Stimulated activated naive CD4-positive, alpha-beta T cell (primary cell): ENCODE data around the gene STEAP1B.
"Not testable (repeated sequence)": the region's sequence is repeated elsewhere in the genome, so short reads cannot be mapped to it uniquely, and the experiment has no call there.

Experiments used
- DNase-seq, 6 experiments: peaks; one replicate each; lab custom pipeline; 2025; lab: John Stamatoyannopoulos, UW

Gene STEAP1B

DNA sequence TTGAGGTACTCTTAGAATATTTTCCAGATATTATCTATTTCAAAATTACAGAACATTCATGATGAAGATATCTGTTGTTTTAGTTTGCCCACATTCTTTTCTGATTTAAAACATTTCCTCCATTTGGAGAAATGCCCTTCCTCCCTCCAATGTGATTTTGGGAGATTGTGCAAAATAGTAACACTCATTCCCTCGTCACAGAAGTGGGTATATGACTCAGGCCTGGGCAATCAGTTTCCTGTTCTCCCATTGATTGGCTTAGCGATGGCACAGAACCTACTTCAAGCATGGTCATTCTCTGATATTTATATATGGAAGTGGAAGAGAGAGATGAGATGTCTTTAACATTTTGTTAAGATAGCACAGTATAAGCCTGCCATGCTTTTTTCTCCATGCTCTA, 3.1 kb downstream of the STEAP1B start:
- not testable (repeated sequence) for DNase-seq

DNA sequence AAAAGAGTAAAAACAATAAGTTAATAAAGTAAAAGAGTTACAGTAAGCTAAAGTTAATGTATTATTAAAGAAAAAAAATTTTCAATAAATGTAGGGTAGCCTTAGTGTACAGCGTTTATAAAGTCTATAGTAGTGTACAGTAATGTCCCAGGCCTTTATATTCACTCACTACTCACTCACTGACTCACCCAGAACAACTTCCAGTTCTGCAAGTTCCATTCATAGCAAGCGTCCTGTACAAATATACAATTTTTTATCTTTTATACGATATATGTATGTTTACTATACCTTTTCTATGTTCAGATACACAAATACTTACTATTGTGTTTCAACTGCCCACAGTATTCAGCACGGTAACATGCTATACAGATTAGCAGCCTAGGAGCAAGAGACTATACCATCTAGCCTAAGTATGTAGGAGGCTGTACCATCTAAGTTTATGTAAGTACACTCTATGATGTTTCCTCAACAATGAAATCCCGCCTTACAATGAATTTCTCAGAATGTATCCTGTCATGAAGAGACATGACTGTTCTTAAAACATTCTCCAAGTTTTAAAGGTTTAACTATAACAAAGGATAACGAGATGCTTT, 3.6 kb downstream of the STEAP1B start:
- not testable (repeated sequence) for DNase-seq

DNA sequence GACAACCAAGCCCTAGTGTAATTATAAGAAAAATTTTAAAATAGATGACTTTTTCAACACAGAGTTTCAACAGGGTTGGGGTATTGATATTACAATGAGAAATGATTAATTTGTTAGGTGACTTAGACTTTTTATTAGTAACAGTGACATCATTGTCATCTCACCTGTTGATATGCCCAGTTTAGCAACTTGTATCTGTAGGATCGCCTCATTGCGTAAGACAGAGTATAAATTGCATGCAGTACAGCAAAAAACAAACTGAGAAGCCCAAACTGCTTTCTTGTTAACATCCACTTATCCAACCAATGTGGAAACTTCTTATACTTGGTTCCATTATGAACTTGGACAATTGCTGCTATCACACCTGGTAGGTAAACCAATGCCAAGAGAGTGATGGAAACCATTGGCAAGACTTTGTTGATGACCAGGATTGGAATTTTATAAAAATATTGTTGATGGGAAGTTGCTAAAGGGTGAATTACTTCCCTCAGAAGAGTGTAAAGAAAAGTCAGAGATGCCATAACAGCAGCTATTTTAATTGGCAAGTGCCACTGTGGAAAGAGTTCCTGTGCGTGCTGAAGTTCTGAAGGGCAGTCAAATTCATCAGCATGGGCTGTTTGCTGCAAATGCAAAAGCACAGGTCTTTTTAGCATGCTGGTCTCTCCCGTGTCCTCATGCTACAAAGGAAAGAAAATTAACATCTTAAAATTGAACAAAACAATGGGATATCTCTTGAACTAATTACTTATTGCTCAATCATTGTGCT, 6.6 kb downstream of the STEAP1B start:
- DNase-seq, result not testable (repeated sequence)

DNA sequence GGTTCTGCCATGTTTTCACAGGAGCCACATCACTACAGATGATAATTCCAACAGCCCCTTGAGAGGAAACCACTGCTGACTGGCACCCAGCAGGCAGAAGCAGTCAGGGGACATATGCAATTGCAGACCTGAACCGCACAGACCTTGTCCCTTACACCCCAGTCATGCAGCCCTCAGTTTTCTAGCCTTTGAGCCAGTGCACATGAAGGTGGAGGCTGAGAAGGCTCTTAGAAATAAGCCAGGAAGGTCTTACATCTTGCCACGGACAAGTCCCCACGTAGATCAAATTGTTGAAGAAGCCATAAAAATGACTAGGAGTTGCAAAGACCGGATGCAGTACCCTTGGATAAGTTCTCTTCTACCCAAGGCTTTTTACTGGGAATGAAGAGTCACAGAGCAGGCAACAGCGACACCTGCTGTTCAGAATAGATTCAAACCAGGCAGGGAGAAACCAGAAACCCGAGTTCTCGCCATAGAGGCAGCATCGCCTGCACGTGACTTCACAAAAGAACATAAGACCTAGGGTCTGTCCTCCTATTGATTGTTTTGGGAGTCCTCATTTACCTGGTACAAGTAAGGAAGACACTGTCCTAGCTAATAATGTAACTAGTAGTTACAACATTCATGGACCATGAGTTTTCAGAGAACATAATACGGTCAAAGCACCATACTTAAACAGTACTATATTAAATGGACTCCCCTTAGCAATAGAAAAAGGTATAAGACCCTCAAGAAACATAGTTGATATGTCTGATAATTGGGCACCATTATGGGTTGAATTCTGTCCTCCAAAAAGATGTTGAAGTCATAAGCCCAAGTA, 11.1 kb downstream of the STEAP1B start:
- peak; percentile 3 to 68 (median 27) for DNase-seq

DNA sequence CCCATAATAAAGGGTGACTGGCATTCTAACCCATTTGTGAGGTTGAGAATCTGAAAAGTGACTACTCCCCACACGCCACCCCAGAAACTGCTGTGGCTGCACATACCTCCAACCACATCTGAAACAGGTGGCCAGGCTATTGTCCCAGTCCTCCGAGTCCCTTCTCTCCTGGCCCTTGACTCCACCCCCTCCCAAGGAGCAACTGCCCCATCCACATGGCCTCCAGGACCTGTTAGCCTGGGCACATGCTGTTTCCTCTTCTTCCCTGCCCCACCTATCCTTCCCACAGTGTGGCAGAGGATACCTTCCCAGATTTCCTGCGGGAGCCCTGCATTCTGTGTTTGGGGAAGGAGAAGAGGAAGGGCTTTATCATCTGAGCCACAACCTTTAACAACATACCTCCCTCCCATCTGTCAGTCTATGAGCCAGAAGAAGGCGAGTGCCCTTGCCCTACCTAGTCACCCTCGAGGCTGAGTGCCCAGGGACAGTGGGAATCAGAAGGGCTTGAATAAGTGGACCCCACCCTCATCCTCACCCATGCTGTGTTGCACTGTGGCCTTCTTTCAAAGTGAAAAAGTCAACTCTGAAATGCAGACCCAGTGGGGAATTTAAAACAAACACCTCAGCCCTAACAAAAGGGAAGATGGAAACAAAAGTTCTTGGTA, 11.9 kb downstream of the STEAP1B start:
- no peak for DNase-seq

DNA sequence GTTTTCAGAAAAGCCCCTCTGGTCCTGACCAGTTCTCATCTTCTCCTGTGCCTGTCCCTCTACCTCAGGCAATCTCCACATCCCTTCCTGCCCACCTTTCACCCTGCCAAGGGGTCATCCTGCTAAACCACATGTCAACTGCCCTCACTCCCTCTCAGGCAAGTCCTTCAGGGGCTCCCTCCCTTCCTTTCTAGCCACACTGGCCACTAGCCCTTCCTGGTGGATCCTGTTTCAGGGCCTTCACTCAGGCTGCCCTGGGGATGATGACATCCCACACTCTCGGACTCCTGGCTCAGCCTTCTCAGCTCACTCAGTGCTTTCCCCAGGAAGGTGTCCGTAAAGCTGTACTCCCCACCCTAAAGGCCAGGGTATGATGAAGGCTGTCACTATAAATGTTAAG, 13.4 kb downstream of the STEAP1B start:
- DNase-seq, result no peak

DNA sequence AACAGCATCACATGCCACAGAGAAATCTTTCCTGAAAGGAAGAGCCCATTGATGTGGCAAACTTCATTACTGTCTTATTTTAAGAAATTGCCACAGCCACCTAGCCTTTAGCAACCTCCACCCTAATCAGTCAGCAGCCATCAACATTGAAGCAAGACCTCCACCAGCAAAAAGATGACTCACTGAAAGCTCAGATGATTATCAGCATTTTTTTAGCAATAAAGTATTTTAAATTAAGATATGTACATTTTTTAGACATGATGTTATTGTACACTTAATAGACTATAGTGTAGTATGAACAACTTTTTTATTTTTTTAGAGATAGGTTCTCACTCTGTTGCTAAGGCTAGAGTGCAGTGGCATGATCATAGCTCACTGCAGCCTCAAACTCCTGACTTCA, 14.8 kb downstream of the STEAP1B start:
- no peak for DNase-seq

DNA sequence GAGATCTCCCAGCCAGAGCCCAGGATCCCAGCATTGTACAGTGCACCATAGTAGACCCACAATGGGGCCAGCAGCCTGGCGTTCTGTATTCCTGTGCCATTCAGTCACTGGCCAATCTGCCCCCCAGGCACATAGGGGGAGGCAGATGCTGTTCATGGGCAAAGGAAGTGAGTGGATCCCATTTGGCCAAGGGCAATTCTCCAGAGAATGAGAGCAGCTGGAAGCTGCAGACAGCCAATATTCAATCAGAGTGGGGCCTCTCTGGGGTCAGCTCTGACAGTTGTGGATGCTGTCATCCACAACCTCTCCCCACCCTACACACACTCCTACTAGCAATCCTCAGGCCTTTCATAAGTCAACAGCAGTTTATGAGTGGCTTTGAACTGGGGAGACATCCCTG, 17.5 kb downstream of the STEAP1B start:
- DNase-seq, result no peak

DNA sequence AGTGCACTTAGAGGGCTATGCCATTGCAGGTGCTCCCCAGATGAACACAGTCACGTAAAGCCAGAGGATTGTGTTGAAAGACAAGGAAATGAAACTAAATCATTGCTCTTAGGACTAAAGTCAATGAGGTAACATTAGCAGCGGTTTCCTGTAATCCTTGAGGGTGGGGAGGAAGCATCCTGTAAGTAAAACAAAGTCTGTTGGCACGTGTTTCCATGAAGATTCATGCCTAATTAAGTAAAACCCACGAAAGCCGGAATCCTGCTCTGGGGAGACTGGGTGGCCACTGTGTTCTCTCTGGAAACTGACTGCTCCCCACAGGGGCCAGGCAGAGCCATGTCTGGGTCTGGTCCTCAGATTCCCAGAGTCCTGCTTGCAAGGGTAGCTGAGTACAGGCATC, 18.3 kb downstream of the STEAP1B start:
- peak in 1 of 6 experiments; percentile 5 for DNase-seq

DNA sequence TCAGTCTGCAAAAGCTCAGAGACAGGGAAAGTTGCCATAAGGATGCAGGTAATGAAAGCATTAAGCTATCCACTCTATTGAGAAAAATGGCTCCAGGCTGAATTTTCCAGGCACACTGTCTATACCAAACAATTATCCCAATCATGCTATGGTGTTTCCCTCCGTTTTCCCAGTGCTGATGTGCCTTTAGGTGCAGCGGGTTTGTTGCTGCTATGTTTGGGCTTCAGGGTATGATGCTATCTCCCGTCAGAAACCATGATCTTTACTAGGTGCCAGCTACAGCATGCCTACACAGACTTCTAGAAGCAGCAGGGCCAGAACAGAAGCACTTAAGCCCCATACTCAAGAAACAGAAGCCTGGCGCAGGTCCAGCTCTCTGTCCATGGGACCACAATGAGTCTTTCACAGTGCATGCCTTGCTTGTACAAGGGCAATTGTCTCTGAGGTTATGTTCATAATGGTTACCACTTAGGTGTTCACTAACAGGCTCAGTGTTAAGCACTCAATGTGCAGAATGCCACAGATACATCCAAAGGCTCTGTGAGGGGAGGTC, 19.4 kb downstream of the STEAP1B start:
- no peak for DNase-seq

DNA sequence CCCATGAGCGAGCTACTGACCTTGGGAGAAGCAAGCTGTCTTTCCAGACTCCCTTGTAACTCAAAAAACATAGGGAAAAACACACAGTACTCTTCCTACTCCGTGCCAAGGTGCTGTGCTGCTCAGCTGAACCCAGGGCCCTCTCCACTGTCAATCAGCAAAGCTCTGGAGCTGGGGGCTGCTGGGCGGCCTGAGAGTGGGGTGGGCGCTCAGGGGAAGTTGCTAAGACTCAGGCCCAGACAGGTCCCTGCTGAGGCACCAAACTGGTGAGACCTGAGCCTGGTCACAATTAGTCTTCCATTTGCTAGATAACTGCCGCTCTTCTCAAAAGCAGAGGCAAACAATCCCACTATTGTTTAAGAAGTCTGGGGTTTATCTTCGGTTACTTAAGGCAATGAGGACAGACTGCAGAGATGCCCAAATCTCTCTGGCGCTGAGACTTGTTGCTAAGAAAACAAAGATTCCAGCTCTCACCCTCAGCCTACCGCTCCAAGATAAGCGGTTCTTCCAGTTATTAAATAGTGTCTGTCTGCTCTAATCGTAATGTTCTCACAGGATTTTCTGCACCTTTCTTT, 22.0 kb downstream of the STEAP1B start:
- no peak for DNase-seq

DNA sequence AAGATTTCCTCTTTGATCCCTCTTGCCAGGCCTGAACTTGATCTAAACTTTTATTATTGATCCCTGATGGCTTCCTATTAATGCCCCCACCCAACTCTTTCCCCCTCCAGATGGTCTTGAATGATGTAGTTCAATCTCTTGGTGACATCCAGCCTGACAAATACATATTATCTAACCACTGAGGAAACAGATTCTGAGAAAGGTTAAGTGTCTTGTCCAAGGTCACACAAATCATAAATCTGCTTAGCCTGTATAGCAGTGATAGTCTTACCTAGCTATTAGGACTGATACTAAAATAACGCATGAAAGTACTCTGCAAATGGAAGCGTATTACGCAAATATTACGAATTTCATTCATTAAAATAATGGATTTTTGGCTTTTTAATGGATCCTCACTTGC, 22.7 kb downstream of the STEAP1B start:
- DNase-seq, result no peak

DNA sequence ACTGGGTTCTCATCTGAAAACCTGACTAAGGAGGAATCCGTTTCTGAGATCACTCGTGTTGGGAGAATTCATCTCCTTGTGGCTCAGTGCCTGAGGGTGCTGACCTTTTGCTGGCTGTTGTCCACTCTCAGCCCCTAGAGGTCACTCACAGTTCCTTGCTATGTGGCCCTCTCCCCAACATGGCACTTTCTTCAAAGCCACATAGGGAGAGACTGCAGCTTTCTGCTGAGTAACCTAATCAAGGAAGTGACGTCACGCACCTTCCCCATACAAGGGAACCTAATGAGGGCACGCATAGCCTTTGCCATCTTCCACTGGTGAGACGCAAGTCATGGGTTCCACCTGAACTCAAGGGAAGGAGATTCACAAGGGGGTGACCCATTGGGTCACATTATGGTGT, 23.2 kb downstream of the STEAP1B start:
- no peak for DNase-seq

DNA sequence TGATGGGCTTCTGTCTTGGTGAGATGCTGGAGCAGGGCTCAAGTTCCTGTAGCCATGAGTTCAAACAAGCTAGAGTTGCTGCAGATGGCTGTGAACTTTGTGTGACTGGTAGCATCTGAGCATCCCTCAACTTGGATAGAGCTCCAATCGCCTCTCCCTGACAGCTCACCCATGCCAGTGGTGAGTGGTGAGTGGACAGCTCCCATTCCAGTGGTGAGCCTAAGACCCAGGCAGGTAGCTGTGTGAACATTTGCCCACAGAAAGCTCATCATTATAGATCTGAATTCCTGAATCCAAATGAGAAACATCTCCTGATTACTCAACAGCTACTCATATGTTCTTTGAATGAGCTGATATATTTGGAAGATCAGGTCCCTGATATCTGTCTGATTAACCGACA, 25.3 kb downstream of the STEAP1B start:
- DNase-seq, result no peak

DNA sequence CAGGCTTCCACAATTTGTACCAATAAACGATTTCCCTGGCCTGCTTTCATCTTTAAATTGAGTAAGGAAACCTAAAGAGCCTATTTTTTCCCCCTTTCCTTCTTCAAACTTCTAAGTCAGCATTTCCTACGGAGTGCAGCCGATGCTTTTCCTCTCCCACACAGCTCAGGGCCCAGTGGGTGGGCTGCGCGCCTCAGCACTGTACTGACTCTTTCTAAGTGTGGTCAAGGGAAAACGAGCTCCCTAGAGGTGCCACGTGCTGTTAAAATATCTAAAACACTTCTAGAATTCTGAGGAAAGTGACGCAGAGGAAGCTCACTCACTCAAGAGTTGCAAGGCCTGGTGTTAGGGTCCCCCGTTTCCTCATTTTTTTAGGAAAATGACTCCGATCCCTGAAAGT, 29.0 kb downstream of the STEAP1B start:
- no peak for DNase-seq

DNA sequence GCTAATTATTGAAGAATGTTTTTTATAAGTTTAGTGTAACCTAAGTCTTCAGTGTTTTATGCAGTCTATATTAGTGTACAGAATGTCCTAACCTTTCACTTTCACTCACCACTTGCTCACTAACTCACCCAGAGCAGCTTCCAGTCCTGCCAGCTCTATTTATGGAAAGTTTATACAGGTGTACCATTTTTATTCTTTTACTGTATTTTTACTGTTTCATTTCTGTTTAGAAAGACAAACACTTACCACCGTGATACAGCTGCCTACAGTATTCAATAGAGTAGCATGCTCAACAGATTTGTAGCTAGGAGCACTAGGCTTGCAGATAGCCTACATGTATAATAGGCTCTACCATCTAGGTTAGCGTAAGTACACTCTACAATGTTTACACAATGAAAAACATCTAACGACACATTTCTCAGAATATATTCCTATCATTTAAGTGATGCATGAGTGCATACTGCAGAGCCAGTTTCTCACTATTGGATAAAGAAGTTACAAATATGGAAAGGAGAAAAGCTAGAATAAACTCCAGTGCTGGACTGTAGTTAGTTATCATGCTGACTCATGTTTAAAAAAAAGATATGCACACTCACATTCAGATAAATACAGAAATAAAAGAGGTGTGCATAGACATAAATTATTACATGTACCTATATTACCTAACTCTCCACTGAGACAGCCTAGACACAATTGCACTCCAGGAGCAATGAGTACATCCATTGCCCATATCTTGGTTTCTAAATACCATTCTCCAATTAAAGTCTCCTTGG, 30.4 kb downstream of the STEAP1B start:
- no peak for DNase-seq

DNA sequence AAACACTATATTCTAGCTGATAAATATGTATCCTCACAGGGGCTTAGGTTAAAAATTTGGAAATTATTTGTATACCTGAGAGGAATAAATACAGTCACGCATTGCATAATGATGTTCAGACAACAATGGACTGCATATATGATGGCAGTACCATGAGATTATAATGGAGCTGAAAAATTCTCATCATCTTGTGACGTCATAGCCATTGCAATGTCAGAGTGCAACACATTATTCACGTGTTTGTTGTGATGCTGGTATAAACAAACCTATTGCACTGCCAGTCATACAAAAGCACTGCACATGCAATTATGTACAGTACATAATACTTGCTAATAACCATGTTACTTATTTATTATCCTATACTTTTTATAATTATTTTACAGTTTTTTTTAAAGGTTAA, 31.4 kb downstream of the STEAP1B start:
- no peak for DNase-seq

DNA sequence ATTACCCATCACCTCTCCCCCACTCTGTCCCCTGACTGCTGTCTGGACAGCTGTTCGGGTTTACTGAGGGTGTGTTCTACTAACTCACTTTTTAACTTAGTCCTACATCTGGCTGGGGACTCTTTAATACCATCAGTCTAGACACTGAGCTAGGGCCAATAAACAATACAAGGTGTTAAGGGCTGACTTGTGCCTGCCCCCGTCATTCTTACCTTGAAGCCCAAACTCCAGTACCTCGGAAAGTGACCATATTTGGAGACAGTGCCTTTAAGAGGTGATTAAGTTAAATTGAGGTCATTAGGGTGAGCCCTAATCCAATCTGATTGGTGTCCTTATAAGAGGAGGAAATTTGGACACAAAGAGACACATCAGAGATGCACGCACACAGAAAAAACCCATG, 35.7 kb downstream of the STEAP1B start:
- no peak for DNase-seq

DNA sequence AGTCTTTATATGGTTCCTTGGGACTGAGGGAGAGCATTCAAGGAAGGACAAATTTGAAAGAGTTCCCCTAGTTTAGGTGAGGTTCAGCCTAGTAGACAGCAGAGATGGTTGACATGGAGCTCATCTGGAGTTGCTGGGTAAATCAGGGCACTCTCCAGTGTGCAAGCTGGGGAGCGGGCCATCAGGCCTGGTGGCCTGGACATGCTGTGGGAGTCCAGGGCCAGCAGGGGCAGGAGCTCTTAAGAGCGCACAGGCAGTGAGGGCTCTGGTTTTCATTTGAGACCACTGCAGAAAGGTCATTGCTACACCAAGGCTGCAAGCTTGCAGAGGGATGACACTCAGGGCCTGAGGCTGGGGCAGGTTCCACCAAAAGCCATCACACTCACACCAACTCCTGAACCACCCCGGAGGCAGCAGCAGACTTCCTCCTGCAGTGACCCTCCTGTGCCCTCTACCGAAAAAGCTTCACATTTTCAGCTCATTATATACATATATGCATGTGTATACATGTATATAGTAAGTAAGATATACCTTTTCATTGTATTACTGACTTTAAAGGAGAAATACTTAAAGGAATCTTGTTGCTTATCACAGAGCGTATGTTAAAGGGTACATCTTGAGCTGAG, 39.5 kb downstream of the STEAP1B start:
- no peak for DNase-seq

DNA sequence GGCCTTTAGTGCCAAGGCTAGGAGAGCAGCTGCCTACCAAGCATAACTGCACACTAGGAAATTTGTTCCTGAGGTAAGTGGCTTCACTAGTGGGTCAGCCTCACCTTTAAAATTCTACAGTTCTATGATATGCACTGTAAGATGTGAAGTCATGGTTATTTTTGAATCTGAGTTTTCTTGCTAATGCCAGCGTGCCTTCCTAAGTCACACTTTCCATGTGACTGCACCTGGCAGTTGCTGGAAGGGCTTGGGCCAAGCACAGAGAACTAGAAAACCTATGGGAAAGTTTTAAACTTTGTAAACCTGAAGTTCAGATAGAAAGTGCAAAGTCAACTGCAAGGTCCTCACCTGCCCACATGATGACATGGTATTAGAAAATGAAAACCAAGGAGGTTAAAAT, 42.5 kb downstream of the STEAP1B start:
- no peak for DNase-seq

DNA sequence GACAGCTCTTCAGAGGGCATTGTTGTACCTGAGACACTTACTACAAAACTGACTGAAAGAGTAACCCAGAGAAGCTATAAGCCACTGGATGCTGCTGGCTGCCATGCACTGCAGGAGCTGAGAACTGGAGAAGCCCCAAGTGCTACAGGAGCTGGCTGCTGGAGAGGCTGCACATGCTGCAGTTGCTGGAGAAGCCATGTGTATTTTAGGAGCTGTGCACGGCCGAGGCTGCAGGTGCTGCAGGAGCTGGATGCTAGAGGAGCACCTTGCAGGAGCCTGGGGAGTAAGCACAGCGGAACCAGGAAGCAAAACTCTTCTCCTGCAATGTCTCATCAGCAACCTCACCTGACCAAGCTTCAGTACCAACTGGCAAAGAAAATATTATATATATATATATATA, 45.5 kb downstream of the STEAP1B start:
- DNase-seq, result no peak
